SK-MEL-5 (cell line): ENCODE measurements around the gene ACTG2. TPM values are rescaled to one million over a fixed set of nuclear protein-coding genes. Genes with fewer than 3 reads are reported as not detected.

ENCODE experiments used
- small RNA-seq, 2 experiments: library from RNA; depleted of rRNA; stranded (forward); fragments of <200 nt; gene quantifications; one replicate each; pipeline ENCODE3, GENCODE V24; 2014
- total RNA-seq: library from RNA; depleted of rRNA; stranded (reverse); fragments of >200 nt; shearing (Covaris generic); gene quantifications from 2 replicates; pipeline ENCODE4 v1.2.3, GENCODE V29; 2014; rRNA removed

ACTG2 gene
- total RNA-seq, 1 experiment from 2014 or later, result 0.42 TPM

Small RNA genes within 50 kb of the gene (small RNA-seq; reads per million reads assigned to genes)
- gene RNA5SP97, result 0 reads per million in 2 experiments

Other genes starting within 250 kb of the ACTG2 start
- 68.5 and 75.0 TPM in 2 replicates for gene TPRKB, start 155.7 kb upstream of the ACTG2 start, total RNA-seq
- 42.5 and 45.3 TPM in 2 replicates for gene DUSP11, start 112.9 kb upstream of the ACTG2 start, total RNA-seq
- gene C2orf78, start 108.8 kb upstream of the ACTG2 start, total RNA-seq, result not detected in 2 replicates
- gene STAMBP, start 64.0 kb upstream of the ACTG2 start, total RNA-seq, result 86.6 and 91.4 TPM in 2 replicates
- 74.9 and 82.4 TPM in 2 replicates for gene DGUOK, start 33.9 kb downstream of the ACTG2 start, total RNA-seq
- gene TET3, start 91.9 kb downstream of the ACTG2 start, total RNA-seq, result 2.6 and 2.7 TPM in 2 replicates